ENCODE measurements around the gene B3GNT2.

The B3GNT2 gene

GRCh38 chr2:62177392-62178049 lies 18.4 kb upstream of the B3GNT2 start:
- no peak for DNase-seq (ENCODE audit: low read depth)
- no peak for TF ChIP-seq CTCF (IDR thresholded peaks at IDR 0.05; ENCODE audit: low read depth, low read length, missing control alignments)
- H3K4me3 ChIP-seq (ENCODE audit: low read depth, low read length) = no peak overlapping the region

DNA sequence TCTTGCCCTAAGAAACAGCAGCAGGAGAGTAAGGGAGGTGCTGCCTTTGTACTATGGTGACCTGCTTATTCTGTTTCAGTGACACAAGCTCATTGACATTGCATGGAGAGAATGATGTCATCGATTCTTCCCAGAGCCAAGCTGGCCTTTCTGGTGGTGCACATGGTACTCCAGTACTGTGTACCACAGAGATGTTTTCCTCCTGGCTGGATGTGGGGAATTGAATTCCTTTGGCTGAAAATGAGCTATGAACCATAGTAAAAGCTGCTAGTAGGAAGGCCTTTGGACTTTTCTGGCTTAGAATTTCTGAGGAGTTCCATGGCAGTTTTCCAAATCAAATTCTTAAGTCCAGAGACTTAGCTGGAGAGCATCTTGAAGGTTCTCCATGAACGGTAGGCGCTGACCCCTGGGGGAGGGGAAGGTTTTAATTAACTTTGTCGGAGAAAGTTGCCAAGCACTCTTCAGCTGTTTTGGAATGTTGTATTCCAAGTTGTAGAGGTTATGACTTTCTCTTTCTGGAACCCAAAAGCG lies 17.1 kb upstream of the B3GNT2 start:
- no peak overlapping the region for H3K4me3 ChIP-seq (ENCODE audit: low read depth, low read length)
- no peak for TF ChIP-seq CTCF (IDR thresholded peaks at IDR 0.05; ENCODE audit: low read depth, low read length, missing control alignments)
- no peak for DNase-seq (ENCODE audit: low read depth)

- no peak overlapping the region for H3K4me3 ChIP-seq (ENCODE audit: low read depth, low read length)
- no peak for DNase-seq (ENCODE audit: low read depth)
- no peak for TF ChIP-seq CTCF (IDR thresholded peaks at IDR 0.05; ENCODE audit: low read depth, low read length, missing control alignments)
Observed at GRCh38 chr2:62180975-62181374, 14.9 kb upstream of the B3GNT2 start.

DNA sequence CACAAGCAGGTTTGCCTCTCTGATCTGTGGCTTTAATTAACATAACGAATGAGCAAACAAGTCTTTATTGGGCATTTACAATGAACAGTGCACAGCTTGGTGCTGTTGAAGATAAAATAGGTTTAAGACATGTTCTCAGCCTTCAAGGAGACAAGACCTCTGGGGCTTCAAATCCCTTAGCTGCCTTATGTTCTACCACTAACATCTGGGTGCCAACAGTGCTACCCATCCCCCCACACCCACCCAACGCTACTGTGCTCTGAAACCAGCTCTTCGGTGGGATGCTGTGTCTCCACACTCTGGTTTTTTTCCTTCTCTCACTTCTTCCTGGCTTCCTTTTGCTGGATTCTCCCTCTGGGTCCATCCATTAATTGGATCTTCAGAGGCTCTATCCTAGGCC lies 14.1 kb upstream of the B3GNT2 start:
- no peak for TF ChIP-seq CTCF (IDR thresholded peaks at IDR 0.05; ENCODE audit: low read depth, low read length, missing control alignments)
- no peak for DNase-seq (ENCODE audit: low read depth)
- H3K4me3 ChIP-seq (ENCODE audit: low read depth, low read length) = no peak overlapping the region

GRCh38 chr2:62184512-62185230 lies 11.2 kb upstream of the B3GNT2 start:
- no peak overlapping the region for H3K4me3 ChIP-seq (ENCODE audit: low read depth, low read length)
- no peak for TF ChIP-seq CTCF (IDR thresholded peaks at IDR 0.05; ENCODE audit: low read depth, low read length, missing control alignments)
- no peak for DNase-seq (ENCODE audit: low read depth)

GRCh38 chr2:62185475-62186155 lies 10.3 kb upstream of the B3GNT2 start:
- no peak for DNase-seq (ENCODE audit: low read depth)
- TF ChIP-seq CTCF (IDR thresholded peaks at IDR 0.05; ENCODE audit: low read depth, low read length, missing control alignments) = no peak
- no peak overlapping the region for H3K4me3 ChIP-seq (ENCODE audit: low read depth, low read length)
